Measurements from ENCODE around the gene PRPF31.
"Not testable (repeated sequence)": the region's sequence is repeated elsewhere in the genome, so short reads cannot be mapped to it uniquely, and the experiment has no call there.

Gene PRPF31, protein sequence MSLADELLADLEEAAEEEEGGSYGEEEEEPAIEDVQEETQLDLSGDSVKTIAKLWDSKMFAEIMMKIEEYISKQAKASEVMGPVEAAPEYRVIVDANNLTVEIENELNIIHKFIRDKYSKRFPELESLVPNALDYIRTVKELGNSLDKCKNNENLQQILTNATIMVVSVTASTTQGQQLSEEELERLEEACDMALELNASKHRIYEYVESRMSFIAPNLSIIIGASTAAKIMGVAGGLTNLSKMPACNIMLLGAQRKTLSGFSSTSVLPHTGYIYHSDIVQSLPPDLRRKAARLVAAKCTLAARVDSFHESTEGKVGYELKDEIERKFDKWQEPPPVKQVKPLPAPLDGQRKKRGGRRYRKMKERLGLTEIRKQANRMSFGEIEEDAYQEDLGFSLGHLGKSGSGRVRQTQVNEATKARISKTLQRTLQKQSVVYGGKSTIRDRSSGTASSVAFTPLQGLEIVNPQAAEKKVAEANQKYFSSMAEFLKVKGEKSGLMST

DNA sequence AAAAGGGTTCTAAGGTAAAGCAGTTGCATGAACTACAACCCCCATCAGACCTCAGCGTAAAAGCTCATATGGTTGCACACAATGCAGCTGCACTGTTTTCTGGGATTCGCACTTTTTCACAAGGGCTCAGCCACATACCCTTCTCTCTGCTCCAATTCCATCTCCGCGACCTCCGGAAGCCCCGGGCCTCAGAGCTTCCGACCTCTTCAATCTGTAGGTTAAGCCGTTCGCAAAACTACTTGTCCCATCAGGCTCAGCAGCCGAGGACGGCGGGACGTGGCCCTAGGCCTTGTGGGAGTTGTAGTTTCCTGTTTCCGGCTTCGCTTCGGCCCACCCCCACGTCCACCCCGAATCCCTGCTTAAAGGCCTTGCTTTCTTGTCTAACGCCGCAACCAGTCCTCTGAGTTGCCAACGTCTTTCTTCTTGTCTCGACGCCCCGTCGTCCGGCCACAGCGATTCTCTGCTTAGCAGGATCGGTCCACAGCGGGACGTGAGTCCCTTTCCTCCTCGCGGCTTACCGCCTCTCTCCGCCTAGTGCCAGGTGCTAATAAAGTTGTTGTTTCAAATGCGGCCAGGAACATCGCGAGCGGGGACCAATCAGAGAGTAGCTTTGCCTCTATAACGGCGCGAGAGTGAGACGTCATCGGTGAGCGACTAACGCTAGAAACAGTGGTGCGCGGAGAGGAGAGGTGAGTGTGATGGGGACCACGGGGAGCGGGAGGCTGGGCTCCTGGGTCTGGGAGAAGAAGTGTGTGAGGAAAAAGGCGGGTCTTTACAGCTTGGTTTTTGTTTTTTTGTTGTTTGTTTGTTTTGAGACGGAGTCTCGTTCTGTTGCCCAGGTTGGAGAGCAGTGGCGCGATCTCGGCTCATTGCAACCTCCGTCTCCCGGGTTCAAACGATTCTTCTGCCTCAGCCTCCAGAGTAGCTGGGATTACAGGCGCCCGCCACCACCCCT is at the start of gene PRPF31, which contains the start of gene TFPT:
Gene PRPF31, plus strand, starts transcription at position 646 of the 955 bp plus-strand sequence. CDS start 2,525 bp downstream, outside the sequence.
Gene TFPT, minus strand, starts transcription at position 549 of the 955 bp plus-strand sequence. Its CDS starts 388 bp downstream, at position 161.
- DNase-seq (ENCODE audit: low read depth) = peak; percentile 92

DNA sequence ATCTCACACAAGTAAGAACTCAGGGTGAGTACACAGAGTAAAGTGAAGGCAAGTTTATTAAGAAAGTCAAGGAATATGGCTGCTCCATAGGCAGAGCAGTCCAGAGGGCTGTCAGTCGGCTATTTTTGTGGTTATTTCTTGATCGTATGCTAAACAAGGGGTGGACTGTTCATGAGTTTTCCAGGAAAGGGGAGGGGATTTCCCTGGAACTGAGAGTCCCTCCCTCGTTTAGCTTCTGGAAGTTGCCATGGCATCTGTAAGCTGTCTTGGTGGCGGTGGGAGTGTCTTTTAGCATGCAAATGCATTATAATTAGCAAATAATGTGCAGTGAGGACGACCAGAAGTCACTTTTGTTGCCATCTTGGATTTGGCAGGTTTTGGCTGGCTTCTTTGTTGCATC is 46.1 kb upstream of the PRPF31 start:
- DNase-seq (ENCODE audit: low read depth) = no peak

DNA sequence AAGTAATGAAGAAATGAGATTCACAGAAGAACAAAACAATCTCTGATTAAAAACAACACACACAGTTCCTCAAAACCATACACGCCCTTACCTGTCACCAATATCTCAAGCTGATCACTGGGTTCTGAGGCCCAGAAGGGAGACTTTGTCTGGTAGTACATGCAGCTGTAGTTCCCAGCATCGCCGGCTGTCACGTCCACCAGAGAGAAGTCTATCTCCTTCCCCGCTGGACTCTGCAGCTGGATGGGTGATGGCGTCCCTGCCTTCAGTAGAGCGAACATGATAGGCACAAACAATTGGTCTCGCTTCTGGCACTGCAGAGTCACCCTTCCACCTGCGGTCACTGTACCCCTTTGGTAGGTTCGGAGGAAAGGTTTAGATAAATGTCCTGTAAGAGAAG is 41.7 kb upstream of the PRPF31 start:
- no peak for DNase-seq (ENCODE audit: low read depth)

DNA sequence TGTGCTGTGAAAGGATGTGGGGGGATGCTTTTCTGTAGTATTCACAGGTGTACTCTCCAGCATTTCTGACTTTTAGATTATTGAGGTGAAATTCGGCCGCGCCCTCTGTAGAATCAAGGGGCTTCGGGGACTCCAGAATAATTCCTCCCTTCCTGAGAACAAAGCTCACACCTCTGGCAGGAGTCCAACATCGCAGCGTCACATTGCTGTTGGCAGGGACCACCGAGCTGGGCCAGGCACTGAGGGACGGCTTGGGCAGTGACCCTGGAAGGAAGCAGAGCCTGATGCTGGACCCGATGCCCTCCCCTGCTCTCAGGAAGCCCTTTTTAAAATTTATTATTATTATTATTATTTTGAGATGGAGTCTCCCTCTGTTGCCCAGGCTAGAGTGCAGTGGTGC is 40.7 kb upstream of the PRPF31 start:
- DNase-seq (ENCODE audit: low read depth) = no peak

DNA sequence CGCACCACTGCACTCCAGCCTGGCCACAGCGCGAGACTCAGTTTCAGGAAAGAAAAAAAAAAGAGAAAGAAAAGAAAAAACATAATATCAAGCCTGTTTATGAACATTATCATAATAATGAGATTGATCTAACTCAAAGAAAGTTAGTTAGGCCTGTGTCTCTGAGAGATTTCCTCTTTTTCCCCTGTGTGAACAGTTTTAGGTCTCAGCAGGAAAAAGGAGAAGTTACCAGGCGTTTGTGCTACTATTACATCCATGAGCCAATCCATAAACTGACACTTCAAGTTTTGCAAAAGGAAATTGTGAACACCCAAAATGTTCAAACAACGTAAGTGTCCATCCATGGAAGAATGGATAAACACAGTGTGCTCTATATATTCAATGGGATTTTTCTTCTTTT is 38.2 kb upstream of the PRPF31 start:
- no peak for DNase-seq (ENCODE audit: low read depth)

DNA sequence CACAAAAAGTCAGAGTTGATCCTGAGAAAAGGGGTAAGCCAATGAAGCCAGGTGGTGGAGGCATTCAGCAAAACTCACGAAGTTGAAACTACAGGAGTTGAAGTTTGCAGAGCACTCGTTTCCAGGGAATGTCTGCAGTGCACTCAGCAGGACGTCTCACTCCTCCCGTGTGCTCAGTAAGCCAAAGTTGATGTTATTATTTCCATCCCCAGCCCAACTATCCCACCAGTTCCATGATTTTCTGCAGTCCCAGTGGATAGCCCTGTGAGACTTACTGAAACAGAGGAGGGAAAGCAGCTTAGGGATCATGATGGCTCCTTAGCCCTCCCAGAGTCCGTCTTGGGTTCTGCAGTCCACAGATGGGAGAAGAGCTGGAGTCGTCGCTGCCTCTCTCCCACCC is 34.5 kb upstream of the PRPF31 start, which contains the start of gene TARM1:
Gene TARM1, minus strand, starts transcription at position 334 of the 400 bp plus-strand sequence. Its CDS starts 25 bp downstream, at position 309.
- no peak for DNase-seq (ENCODE audit: low read depth)

DNA sequence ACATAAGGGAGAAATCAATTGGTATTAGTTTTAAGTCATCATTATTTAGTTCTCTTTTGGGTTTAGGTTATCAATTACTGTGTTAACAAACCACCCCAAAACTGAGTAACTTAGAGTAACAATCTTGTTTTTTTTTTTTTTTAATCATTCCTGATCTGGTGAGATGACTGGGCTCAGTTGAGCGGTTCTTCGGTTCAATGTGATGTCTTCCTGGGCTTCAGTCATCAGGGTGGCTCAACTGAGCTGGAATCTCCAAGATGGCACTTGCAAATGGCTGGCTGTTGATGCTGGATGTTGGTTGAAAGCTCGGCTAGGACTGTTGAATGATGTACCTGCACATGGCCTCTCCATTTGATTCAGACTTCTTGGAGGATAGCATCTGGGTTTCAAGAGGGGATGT is 31.1 kb upstream of the PRPF31 start:
- no peak for DNase-seq (ENCODE audit: low read depth)

DNA sequence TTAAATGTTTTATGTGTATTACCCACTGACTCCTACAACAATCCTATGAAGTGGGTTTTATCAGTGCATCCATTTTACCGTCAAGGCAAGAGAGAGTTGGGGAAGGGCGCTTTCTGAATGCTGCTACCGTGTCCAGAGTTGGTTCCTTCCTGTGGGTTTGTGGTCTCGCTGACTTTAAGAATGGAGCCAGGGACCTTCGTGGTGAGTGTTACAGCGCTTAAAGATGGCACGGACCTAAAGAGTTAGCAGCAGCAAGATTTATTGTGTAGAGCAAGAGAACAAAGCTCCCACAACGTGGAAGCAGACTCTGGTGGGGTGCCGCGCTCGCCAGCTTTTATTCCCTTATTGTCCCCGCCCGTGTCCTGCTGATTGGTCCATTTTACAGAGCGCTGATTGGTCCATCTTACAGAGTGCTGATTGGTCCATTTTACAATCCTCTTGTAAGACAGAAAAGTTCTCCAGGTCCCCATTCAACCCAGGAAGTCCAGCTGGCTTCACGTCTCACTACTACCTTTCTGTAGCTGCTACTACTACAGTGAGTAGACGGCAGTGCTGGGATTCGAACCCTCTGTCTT is 21.0 kb upstream of the PRPF31 start:
- DNase-seq (ENCODE audit: low read depth) = no peak

DNA sequence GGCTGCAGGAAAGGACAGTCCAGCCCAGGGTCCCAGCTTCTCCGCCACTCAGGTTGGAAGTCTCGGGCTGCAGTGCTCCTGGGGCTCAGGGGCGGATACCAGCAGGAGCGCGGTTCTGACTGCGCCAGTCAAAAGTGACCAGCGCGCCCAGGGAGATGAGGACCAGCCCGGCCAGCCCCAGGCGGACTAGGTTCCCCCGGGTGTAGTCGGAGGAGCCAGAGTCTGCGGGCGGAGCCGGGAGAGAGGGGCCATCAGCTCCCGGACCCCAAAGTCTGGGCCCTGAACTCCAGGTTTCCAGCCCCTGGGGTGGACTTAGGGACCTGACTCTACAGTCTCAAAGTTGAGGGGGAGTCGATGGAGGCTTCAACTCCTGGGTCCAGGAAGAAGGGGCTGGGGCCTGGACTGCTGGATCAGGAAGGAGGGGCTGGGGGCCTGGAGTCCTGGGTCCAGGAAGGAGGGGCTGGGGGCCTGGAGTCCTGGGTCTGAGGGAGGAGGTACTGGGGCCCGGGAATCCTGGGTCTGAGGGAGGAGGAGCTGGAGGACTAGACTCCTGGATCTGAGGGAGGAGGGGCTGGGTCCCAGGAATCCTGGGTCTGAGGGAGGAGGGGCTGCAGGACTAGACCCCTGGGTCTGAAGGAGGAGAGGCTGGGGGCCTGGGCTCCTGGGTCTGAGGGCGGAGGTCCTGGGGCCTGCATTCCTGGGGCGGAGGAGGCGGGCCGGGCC is 20.3 kb upstream of the PRPF31 start:
- DNase-seq (ENCODE audit: low read depth) = no peak

DNA sequence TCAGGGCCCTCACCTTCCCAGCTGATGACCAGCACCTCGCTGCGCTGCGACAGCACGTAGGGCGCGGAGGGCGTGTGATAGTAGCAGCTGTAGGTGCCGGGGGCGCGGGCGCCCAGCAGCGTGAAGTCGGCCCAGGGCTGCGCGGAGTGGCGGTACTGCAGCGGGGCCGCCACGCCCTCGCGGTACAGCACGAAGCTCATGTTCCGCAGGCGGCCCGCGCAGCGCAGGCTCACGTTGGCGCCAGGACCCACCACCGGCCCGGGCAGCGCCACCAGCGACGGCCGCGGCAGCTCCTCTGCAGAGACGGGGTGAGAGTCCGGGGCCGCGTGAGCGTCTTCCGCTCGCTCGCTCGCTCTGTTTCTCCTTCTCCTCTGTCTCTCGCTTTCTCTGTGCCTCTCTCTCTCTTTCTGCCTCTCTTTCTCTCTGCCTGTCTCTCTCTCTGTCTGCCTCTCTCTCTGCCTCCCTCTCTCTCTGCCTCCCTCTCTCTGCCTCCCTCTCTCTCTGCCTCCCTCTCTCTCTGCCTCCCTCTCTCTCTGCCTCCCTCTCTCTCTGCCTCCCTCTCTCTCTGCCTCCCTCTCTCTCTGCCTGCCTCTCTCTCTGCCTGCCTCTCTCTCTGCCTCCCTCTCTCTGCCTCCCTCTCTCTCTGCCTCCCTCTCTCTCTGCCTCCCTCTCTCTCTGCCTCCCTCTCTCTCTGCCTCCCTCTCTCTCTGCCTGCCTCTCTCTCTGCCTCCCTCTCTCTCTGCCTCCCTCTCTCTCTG is 19.5 kb upstream of the PRPF31 start:
- peak; percentile 27 for DNase-seq (ENCODE audit: low read depth)

DNA sequence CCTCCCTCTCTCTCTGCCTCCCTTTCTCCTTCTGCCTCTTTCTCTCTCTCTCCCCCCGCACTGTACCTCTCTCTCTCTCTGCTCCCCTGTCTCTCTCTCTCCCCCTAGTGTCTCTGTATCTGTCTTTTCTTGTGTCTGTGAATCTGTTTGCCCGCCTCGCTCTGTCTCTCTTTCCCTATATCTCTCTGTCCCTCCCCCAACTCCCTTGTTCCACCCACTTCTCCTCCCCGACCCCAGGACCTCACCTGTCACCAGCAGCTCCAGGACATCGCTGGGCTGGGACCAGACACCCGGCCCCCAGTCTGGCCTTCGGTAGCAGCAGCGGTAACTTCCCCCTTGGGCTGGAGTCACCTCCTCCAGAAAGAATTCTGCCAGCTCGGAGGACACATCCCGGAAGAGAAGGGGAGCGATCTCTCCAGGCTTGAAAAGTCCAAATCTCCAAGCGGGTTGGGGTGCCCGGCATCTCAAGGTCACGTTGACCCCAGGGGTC is 18.9 kb upstream of the PRPF31 start:
- no peak for DNase-seq (ENCODE audit: low read depth)

DNA sequence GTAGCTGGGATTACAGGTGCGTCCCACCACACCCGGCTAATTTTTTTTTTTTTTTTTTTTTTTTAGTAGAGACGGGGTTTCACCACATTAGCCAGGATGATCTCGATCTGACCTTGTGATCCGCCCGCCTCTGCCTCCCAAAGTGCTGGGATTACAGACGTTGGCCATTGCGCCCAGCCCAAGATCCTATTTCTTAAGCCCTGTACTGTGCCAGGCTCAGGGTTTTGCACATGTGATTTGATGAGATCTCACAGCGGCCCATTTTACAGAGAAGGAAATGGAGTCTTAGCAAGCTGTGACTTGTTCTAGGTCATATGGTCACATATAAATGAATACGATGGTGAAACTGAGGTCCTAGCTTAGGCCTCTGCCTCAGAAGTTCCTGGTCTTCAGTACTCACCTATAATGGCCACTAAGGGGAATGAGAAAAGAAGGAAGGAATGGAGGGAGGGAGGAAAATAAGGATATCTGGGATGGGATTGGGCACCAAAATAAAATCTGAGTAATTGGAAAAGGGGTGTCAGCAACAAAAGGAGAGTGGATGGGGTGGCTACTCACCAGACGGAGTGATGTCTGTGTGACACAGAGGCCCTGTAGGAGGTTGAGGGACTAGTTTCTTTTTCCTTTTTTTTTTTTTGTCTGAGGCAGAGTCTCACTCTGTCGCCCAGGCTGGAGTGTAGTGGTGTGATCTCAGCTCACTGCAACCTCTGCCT is 16.2 kb upstream of the PRPF31 start:
- no peak for DNase-seq (ENCODE audit: low read depth)

DNA sequence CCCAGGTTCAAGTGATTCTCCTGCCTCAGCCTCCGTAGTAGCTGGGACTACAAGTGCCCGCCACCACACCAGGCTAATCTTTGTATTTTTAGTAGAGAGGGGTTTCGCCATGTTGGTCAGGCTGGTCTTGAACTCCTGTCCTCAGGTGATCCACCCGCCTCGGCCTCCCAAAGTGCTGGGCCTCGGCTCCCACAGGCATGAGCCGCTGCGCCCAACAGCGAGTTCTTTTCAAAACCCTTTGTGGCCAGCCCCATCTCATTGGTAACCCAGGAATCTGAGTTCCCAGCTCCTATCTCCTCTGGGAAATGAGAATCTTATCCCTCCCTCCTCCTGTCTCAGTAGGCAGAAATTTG is 15.7 kb upstream of the PRPF31 start:
- DNase-seq (ENCODE audit: low read depth) = not testable (repeated sequence)

DNA sequence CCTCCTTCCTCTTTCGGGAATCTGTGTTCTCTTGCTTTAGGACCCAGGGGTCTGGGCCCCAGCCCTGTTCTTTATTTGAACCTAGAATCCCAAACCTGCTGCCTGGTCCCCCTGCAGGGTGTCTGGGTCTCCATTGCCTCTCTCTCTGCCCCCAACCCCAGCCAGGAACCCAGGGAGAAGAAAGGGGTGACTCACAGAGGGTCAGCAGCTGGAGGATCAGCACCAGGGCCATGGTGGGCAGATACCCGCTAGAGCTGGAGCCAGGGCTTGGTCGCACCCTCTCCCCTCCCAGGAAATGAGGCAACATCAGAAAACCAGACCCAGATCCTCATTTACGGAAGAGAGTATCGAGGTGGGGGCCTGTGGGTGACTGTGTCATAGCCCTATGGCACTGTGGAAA is 15.0 kb upstream of the PRPF31 start, which contains the start of gene OSCAR:
Gene OSCAR, minus strand, starts transcription at position 243 of the 400 bp plus-strand sequence. Its CDS starts 11 bp downstream, at position 232.
- DNase-seq (ENCODE audit: low read depth) = no peak

DNA sequence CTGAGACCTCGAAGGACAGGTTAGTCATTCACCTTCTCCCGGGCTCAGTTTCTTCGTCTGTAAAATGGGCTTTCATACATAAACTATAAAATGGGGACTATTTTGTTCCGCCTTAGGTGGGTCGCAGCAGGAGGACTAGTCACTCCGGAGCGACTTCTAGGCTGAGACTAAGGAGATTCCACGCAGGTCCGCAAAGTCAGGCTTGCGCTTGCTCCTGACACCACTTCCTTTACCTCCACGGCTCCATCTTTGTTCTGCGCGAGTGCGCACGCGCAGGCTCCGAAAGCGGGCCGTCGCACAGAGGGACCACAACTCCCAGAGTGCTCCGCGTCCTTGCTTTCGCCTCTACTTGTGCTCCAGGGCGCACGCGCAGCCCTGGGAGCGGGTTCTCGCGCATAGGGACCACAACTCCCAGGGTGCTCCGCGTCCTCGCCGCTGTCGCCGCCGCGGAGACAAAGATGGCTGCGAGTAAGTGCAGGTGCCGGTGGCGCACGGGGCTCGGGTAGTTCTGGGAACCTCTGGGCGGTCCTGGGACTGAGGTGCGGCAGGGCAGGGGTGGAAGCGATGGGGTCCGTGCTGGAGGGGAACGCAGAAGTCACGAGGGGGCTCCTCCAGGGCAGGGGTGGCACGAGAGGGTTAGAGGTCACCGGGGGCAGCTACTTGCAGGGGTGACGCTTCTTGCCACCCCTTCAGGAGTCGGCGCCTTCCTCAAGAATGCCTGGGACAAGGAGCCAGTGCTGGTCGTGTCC is 13.0 kb upstream of the PRPF31 start, which contains the start of gene NDUFA3:
Gene NDUFA3, plus strand, starts transcription at position 435 of the 749 bp plus-strand sequence. Its CDS starts 24 bp downstream, at position 459.
- DNase-seq (ENCODE audit: low read depth) = peak; percentile 96

DNA sequence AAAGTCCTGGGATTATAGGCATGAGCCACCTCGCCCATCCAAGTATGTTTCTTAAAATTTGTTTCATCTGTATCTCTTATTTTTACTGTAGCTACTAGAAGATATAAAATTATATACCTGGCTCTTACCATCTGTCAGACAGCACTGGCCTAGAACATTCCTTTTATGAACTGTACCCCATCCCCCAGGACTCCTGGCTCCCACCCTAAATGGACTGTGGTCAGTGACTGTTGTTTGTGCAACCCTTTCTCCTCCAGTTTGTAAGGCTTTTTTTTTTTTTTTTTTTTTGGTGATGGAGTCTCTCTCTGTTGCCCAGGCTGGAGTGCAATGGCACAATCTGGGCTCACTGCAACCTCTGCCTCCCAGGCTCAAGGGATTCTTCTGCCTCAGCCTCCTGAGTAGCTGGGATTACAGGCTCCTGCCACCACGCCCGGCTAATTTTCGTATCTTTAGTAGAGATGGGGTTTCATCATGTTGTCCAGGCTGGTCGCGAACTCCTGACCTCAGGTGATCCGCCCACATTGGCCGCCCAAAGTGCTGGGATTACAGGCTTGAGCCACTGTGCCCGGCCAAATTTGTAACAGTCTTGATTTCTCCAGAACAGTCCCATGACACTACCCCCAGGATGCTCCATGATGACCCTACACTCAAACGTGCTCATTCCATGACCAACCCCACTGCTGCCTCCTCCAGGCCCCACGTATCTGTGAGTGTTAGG is 10.4 kb upstream of the PRPF31 start:
- DNase-seq (ENCODE audit: low read depth) = no peak

DNA sequence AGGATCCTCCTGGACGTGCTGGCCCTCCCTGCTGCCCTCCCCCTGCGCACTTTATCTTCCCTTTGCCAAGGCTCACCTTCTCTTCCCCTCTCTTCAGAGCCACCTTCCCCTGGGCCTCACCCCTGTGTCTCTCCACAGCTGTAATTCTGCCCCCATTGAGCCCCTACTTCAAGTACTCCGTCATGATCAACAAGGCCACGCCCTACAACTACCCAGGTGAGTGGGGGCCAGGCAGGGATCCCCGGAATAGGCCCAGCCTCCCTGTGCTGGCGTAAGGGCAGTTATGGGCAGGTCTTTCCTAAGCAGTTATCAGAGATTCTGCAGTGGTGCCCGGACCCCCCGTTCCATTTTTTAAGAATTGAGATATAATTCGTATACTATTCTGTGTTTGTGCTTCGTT is 9.8 kb upstream of the PRPF31 start:
- DNase-seq (ENCODE audit: low read depth) = no peak

DNA sequence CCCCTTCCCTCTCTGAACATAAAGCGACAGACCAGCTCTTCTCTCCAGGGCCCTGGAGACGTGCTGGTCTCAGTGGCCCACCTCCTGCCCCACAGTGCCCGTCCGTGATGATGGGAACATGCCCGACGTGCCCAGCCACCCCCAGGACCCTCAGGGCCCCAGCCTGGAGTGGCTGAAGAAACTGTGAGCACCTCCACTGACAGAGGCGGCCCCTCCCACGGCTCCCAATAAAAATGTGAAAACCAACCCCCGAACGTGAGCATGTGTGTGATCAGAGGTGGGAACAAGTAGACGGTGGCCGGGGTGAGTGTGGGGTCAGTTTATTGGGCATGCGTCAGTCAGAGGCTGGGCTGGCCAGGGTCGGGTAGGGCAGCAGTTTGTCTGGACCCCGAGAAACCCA is 8.8 kb upstream of the PRPF31 start:
- DNase-seq (ENCODE audit: low read depth) = no peak

Measured in activated T-cell treated with anti-CD3 and anti-CD28 coated beads for 1 hour (primary cell).